ENCODE data around the gene SIAH3. TPM values are rescaled to one million over a fixed set of nuclear protein-coding genes. Genes with fewer than 3 reads are reported as not detected.

Gene SIAH3
- total RNA-seq, 6 experiments from 2014 or later = not detected

DNA sequence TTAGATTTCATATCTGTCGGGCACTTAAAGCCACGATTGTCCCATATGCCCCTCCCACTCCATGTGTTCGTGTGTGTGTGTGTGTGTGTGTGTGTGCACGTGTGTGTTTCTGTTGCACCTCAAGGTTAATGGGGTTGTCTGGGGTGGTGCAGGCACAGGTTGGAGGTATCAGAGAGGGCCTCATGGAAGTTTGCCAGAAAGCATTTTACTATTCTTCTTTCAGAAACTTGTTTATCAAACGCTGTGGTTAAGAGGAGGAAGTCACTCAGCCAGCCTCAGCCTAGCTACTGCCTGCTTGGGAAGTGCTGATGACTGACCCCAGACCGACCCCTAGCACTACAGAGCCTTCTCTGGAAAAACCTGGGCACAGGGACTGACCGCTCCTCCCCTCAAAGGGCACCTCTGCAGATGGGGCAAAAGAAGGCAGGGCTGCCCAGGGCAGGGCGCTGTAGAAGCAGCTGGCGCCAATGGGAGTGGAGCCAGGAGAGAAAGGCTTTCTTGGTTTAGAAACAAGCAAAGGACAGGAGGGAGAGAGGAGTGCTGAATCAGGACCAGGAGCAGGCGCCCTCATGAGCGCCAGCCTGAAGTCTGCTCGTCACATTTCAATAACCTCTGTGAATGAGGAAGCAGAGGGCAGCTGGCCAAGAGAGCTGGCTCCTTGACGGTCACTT, 3.9 kb downstream of the SIAH3 start:
- intact Hi-C loops (cut with DNase I) = no loop called here
- ATAC-seq = peak; percentile 56 to 74 (median 68)
- Histone ChIP-seq H3K4me1 (peaks cover 0 to 6% (median under 1%) of the 10 kb centered on the region in 4 donors), H3K4me3 (no peak overlapping the region), H3K36me3 (no peaks in the 10 kb centered on the region), H3K27ac (no peak overlapping the region), H3K9me3 (no peaks in the 10 kb centered on the region), H3K27me3 (peaks cover 5 to 9% of the 10 kb centered on the region in 2 donors)
- WGBS (ENCODE audit: insufficient coverage, low coverage, low lambda C conversion rate, missing lambda C conversion rate) = 37% methylated on average over 12 of the region's 13 CpGs
- DNase-seq = peak in 1 of 3 donors; percentile 47
- TF ChIP-seq, protein P1, sequence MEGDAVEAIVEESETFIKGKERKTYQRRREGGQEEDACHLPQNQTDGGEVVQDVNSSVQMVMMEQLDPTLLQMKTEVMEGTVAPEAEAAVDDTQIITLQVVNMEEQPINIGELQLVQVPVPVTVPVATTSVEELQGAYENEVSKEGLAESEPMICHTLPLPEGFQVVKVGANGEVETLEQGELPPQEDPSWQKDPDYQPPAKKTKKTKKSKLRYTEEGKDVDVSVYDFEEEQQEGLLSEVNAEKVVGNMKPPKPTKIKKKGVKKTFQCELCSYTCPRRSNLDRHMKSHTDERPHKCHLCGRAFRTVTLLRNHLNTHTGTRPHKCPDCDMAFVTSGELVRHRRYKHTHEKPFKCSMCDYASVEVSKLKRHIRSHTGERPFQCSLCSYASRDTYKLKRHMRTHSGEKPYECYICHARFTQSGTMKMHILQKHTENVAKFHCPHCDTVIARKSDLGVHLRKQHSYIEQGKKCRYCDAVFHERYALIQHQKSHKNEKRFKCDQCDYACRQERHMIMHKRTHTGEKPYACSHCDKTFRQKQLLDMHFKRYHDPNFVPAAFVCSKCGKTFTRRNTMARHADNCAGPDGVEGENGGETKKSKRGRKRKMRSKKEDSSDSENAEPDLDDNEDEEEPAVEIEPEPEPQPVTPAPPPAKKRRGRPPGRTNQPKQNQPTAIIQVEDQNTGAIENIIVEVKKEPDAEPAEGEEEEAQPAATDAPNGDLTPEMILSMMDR (IDR thresholded peaks at IDR 0.05) = no peak
- TF ChIP-seq POLR2A (IDR thresholded peaks at IDR 0.05) = no peak

- TF ChIP-seq, protein P1 (IDR thresholded peaks at IDR 0.05) = no peak
- TF ChIP-seq POLR2A (IDR thresholded peaks at IDR 0.05) = no peak
- WGBS (ENCODE audit: insufficient coverage, low coverage, low lambda C conversion rate, missing lambda C conversion rate) = 75% methylated on average over 8 of the region's 8 CpGs
- DNase-seq = no peak
- ATAC-seq = no peak
- no peaks in the 10 kb centered on the region for H3K36me3 ChIP-seq
- H3K4me1 ChIP-seq = peaks cover 0 to 6% (median under 1%) of the 10 kb centered on the region in 4 donors
- H3K27ac ChIP-seq = no peak overlapping the region
- no peak overlapping the region for H3K4me3 ChIP-seq
- intact Hi-C loops (cut with DNase I) = no loop called here
- H3K9me3 ChIP-seq = no peaks in the 10 kb centered on the region
- peaks cover 5 to 9% of the 10 kb centered on the region in 2 donors for H3K27me3 ChIP-seq
These were observed 4.9 kb downstream of the SIAH3 start for GRCh38 chr13:45846681-45847080.

GRCh38 chr13:45838171-45838745, 13.3 kb downstream of the SIAH3 start:
- WGBS (ENCODE audit: insufficient coverage, low coverage, low lambda C conversion rate, missing lambda C conversion rate) = 64% methylated on average over 9 of the region's 12 CpGs
- intact Hi-C loops (cut with DNase I) = no loop called here

DNA sequence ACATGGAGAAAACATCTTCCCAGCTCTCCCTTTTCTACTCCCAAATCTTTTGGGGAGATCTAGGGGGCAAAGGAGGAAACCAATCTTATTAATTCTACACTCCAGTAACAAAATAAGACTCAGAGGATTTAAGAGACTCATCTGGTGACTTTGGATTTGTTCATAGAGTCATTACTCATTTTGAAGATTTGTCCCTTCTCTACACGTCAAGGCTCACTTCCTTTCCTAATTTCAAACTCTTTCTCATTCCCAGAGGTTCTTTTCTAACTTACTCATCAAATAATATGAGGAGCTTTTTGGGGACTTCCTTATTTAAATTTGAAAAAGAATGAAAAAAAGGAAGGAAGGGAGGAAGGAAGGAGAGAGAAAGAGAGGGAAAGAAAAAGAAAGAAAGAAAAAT, 14.4 kb downstream of the SIAH3 start:
- no peaks in the 10 kb centered on the region for H3K4me1 ChIP-seq
- no peak overlapping the region for H3K27ac ChIP-seq
- TF ChIP-seq, protein P1 (IDR thresholded peaks at IDR 0.05) = no peak
- TF ChIP-seq POLR2A (IDR thresholded peaks at IDR 0.05) = no peak
- no peak for ATAC-seq
- no peaks in the 10 kb centered on the region for H3K36me3 ChIP-seq
- no peaks in the 10 kb centered on the region for H3K9me3 ChIP-seq
- H3K4me3 ChIP-seq = no peak overlapping the region
- intact Hi-C loops (cut with DNase I) = no loop called here
- WGBS (ENCODE audit: insufficient coverage, low coverage, low lambda C conversion rate, missing lambda C conversion rate) = 25% methylated on average over 1 of the region's 1 CpG
- no peak for DNase-seq
- no peaks in the 10 kb centered on the region for H3K27me3 ChIP-seq

More at GRCh38 chr13:45838171-45838745, 13.3 kb downstream of the SIAH3 start:
- no peaks in the 10 kb centered on the region for H3K27me3 ChIP-seq
- no peak overlapping the region for H3K4me3 ChIP-seq
- H3K27ac ChIP-seq = no peak overlapping the region
- no peak for ATAC-seq
- H3K4me1 ChIP-seq = no peaks in the 10 kb centered on the region
- no peaks in the 10 kb centered on the region for H3K36me3 ChIP-seq
- no peaks in the 10 kb centered on the region for H3K9me3 ChIP-seq
- no peak for TF ChIP-seq POLR2A (IDR thresholded peaks at IDR 0.05)
- TF ChIP-seq, protein P1 (IDR thresholded peaks at IDR 0.05) = no peak
- DNase-seq = no peak

Data from right lobe of liver (tissue), 6 donors.